22Rv1 (cell line): ENCODE results near the gene VWA1.

Experiments
- CTCF ChIP-seq: fragments of 450-650 bp; IDR thresholded peaks from 2 replicates; pipeline ENCODE4 v1.5.1; 2017; ENCODE audit warnings: mild to moderate bottlenecking
- ZFX ChIP-seq: fragments of 450-650 bp; IDR thresholded peaks from 2 replicates; pipeline ENCODE4 v1.6.1; 2017; ENCODE audit warnings: antibody characterized with exemption, borderline replicate concordance

- TF ChIP-seq CTCF (peak; percentile 70), ZFX (no peak)
These were observed 36.2 kb upstream of the VWA1 start, which contains the start of gene CCNL2 for GRCh38 chr1:1399187-1399871.
